ENCODE results near the gene STMN1. TPM values are rescaled to one million over a fixed set of nuclear protein-coding genes. Genes with fewer than 3 reads are reported as not detected.

The STMN1 gene
- total and polyA plus RNA-seq, 9 of the 15 experiments (the other 6 are each of a cell fraction or from before 2014, with no cell fraction given) = 269 to 2,153 (median 595) TPM

DNA sequence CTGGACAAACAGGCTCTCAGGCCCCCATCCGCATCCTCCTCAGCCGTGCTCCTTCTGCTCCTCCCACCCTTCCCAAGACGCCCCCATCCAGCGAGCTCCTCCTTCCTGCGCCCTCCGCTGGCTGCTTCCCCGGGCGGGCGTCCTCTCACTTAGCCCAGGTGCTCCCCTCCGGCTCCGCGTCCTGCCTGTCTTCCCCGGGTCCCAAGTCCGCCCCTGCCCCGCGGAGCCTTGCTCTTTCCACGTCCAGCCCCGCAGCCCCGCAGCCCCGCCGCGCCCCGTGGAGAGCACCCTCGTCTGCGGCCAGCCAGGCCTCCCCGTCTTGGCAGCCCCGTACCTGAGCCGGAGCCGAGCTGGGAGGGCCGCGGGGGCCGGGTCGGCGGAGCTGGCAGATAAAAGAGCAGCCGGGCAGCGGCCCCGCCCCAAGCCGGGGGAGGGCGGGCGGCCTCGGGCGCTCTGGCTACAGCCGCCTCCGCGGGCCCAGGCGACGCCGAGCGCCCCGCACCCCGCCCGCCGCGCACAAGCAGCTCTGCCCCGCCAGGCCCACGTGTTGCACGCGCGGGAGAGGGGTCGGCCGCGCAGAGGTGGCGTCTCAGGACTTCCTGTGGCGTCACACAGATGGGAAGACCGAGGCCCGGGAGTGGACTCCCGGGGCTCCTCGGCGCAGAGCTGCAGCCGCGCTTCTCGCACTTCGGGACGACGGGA lies 30.9 kb downstream of the STMN1 start, which contains the start of gene PAQR7 (continued):
- TF ChIP-seq ETV6 (IDR thresholded peaks at IDR 0.05; ENCODE audit: borderline replicate concordance in 1 of 2, low read depth in 2 of 2, low read length in 1 of 2) (no peak), ETV6 (CRISPR knock-in tag; IDR thresholded peaks at IDR 0.05; ENCODE audit: borderline replicate concordance) (peak; percentile 93; the same call in 1 of the 2 replicates), ILK (tag; IDR thresholded peaks at IDR 0.05; ENCODE audit: borderline replicate concordance, low read depth) (no peak), ZNF3 (CRISPR knock-in tag; IDR thresholded peaks at IDR 0.05) (no peak), CHD2 (IDR thresholded peaks at IDR 0.05; ENCODE audit: low read depth, low read length) (no peak; the same call in none of the 2 replicates), KDM5B (IDR thresholded peaks at IDR 0.05; ENCODE audit: insufficient replicate concordance, low read depth, low read length) (peak; percentile 35), TAF9B (IDR thresholded peaks at IDR 0.05; ENCODE audit: partially characterized antibody) (no peak), GABPB2 (CRISPR knock-in tag; conservative IDR thresholded peaks at IDR 0.05) (no peak), HDAC2 (IDR thresholded peaks at IDR 0.05) (no peak), TAL1 (IDR thresholded peaks at IDR 0.05) (0 out of 2 replicates have a peak, but pooled peaks have one; percentile 3), ZNF12 (CRISPR knock-in tag; IDR thresholded peaks at IDR 0.05) (no peak), KAT2B (IDR thresholded peaks at IDR 0.05; ENCODE audit: low read depth, low read length) (no peak), PCBP2 (IDR thresholded peaks at IDR 0.05; ENCODE audit: low read depth, low read length, poor library complexity, severe bottlenecking) (no peak), ZNF436 (CRISPR knock-in tag; IDR thresholded peaks at IDR 0.05) (no peak), DMBX1 (CRISPR knock-in tag; IDR thresholded peaks at IDR 0.05; ENCODE audit: borderline replicate concordance) (0 out of 2 replicates have a peak, but pooled peaks have one; percentile 84), NFRKB (IDR thresholded peaks at IDR 0.05; ENCODE audit: low read depth) (0 out of 2 replicates have a peak, but pooled peaks have one; percentile 0), NR3C1 (CRISPR knock-in tag; IDR thresholded peaks at IDR 0.05) (peak; percentile 97), CBX5 (IDR thresholded peaks at IDR 0.05; ENCODE audit: borderline replicate concordance, low read depth) (no peak), CSDE1 (IDR thresholded peaks at IDR 0.05) (no peak), ZNF197 (CRISPR knock-in tag; IDR thresholded peaks at IDR 0.05; ENCODE audit: low read depth) (no peak), HIVEP1 (CRISPR knock-in tag; IDR thresholded peaks at IDR 0.05) (no peak), ZNF354B (CRISPR knock-in tag; IDR thresholded peaks at IDR 0.05) (no peak), TARDBP (IDR thresholded peaks at IDR 0.05) (peak; percentile 52; the same call in 1 of the 2 replicates), NEUROD1 (IDR thresholded peaks at IDR 0.05; ENCODE audit: borderline replicate concordance, low read depth, low read length, partially characterized antibody) (no peak)
- TF ChIP-seq, protein P1, sequence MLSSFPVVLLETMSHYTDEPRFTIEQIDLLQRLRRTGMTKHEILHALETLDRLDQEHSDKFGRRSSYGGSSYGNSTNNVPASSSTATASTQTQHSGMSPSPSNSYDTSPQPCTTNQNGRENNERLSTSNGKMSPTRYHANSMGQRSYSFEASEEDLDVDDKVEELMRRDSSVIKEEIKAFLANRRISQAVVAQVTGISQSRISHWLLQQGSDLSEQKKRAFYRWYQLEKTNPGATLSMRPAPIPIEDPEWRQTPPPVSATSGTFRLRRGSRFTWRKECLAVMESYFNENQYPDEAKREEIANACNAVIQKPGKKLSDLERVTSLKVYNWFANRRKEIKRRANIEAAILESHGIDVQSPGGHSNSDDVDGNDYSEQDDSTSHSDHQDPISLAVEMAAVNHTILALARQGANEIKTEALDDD (IDR thresholded peaks at IDR 0.05) = no peak
- TF ChIP-seq, protein P2, sequence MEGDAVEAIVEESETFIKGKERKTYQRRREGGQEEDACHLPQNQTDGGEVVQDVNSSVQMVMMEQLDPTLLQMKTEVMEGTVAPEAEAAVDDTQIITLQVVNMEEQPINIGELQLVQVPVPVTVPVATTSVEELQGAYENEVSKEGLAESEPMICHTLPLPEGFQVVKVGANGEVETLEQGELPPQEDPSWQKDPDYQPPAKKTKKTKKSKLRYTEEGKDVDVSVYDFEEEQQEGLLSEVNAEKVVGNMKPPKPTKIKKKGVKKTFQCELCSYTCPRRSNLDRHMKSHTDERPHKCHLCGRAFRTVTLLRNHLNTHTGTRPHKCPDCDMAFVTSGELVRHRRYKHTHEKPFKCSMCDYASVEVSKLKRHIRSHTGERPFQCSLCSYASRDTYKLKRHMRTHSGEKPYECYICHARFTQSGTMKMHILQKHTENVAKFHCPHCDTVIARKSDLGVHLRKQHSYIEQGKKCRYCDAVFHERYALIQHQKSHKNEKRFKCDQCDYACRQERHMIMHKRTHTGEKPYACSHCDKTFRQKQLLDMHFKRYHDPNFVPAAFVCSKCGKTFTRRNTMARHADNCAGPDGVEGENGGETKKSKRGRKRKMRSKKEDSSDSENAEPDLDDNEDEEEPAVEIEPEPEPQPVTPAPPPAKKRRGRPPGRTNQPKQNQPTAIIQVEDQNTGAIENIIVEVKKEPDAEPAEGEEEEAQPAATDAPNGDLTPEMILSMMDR (IDR thresholded peaks at IDR 0.05 in 2 of 3, conservative IDR thresholded peaks at IDR 0.05 in 1 of 3; ENCODE audit: insufficient read depth in 2 of 3, low read depth in 1 of 3, low read length in 3 of 3) = peak in 2 of 3 experiments; percentile 18 to 23; a peak in 2 of 6 replicates
- TF ChIP-seq, protein P3, sequence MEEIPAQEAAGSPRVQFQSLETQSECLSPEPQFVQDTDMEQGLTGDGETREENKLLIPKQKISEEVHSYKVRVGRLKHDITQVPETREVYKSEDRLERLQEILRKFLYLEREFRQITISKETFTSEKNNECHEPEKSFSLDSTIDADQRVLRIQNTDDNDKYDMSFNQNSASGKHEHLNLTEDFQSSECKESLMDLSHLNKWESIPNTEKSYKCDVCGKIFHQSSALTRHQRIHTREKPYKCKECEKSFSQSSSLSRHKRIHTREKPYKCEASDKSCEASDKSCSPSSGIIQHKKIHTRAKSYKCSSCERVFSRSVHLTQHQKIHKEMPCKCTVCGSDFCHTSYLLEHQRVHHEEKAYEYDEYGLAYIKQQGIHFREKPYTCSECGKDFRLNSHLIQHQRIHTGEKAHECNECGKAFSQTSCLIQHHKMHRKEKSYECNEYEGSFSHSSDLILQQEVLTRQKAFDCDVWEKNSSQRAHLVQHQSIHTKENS (CRISPR knock-in tag; IDR thresholded peaks at IDR 0.05) = no peak
